ENCODE results near the gene ASB4.
"Not testable (repeated sequence)": the region's sequence is repeated elsewhere in the genome, so short reads cannot be mapped to it uniquely, and the experiment has no call there.

The ASB4 gene

DNA sequence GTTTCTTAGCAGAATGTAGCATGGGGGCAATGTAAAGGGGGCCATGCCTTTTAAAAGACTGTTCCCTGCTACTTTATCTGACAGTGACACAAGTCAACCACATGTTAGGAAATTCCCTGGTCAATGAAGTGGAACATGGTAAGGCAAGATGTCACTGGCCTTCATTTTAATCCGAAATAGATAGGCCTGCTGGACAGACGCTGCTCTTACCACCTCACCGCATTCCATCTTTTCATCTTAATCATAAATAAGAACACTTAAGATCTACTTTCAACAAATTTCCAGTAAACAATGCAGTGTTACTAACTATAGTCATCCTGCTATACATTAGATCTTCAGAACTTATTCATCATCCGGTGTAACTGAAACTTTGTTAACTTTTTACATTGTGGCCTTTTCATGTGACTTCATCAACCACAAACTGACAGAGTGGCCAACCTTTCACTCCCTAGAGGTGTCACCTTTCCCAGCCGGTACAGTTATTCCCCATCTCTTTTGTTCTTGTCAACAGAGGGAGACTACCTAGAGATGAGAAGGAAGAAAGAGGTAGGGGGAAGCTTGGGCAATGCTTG is 15.6 kb downstream of the ASB4 start:
- Histone ChIP-seq H3K4me3 (ENCODE audit: low read depth in 1 of 2, low read length in 2 of 2) (no peak overlapping the region), H3K36me3 (ENCODE audit: control insufficient read depth in 1 of 2, insufficient read depth in 2 of 2, low read length in 2 of 2) (no peaks in the 10 kb centered on the region), H3K27me3 (ENCODE audit: control insufficient read depth in 1 of 2, insufficient read depth in 2 of 2, low read length in 2 of 2) (no peaks in the 10 kb centered on the region), H3K4me1 (ENCODE audit: control insufficient read depth in 1 of 2, insufficient read depth in 2 of 2, low read length in 2 of 2) (no peaks in the 10 kb centered on the region), H3K9ac (ENCODE audit: low read depth in 1 of 2, low read length in 2 of 2) (no peak overlapping the region), H3K9me3 (ENCODE audit: control insufficient read depth in 1 of 2, low read length in 2 of 2) (no peaks in the 10 kb centered on the region), H3K27ac (ENCODE audit: low read depth, low read length) (no peak overlapping the region)

DNA sequence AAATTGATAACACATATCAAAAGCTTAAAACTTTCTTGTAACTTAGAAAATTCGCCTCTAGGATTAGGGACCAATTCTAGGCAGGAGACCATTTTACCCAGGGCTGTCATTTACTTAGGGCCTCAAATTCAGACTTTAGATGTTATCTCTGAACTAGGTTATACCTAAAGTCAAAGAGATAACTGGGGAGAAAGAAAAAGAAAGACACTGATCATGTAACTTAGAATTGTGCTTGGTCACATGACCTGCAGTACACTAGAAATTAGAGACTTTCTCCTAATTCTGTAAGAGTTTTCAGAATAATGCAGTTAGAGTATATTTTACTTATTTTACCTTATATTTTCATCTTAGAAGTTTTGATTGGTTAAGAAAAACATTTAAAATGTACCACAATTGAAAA is 16.7 kb downstream of the ASB4 start:
- Histone ChIP-seq H3K9ac (ENCODE audit: low read depth in 1 of 2, low read length in 2 of 2) (no peak overlapping the region), H3K36me3 (ENCODE audit: control insufficient read depth in 1 of 2, insufficient read depth in 2 of 2, low read length in 2 of 2) (no peaks in the 10 kb centered on the region), H3K27ac (ENCODE audit: low read depth, low read length) (no peak overlapping the region), H3K27me3 (ENCODE audit: control insufficient read depth in 1 of 2, insufficient read depth in 2 of 2, low read length in 2 of 2) (no peaks in the 10 kb centered on the region), H3K4me3 (ENCODE audit: low read depth in 1 of 2, low read length in 2 of 2) (no peak overlapping the region), H3K4me1 (ENCODE audit: control insufficient read depth in 1 of 2, insufficient read depth in 2 of 2, low read length in 2 of 2) (no peaks in the 10 kb centered on the region), H3K9me3 (ENCODE audit: control insufficient read depth in 1 of 2, low read length in 2 of 2) (no peaks in the 10 kb centered on the region)

DNA sequence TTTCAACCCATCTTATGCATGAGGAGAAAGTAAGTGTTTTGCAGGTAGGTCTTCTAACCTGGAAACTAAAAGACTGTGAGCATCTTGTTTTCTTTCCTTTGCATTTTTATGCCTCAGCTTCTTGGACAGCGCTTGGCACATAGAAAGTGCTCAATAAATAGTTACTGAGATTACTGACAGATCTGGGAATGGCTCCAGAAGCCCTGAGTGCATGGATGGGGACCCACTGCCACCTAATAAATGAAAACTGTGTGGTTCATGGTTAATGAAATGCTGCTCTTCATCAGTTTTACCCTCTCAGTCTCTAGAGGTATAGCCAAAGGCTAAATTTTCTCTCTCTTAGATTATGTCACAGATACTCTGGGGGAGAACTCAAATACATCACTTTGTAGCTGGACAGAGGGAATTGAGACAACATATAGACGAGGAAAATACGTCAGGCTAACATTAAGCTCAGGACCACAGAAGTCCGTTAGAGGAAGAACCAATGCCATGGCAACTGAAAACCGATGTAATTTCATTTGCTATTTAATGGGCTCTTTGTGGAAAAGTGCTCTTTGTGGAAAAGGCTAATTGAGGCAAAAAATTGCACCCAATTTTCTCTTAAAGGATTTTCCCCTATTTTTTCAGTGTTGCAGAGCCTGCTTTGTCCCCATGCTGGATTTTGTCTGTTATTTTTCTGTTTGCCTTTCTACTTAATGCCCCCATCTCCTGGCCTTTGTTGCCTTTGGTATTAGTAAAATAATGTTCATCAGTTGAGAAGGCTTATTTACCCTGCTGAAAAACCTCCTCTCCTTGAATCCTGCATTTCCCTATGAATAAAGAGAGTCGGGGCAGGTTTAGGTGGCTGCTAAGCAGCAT is 17.8 kb downstream of the ASB4 start:
- H3K36me3 ChIP-seq (ENCODE audit: control insufficient read depth in 1 of 2, insufficient read depth in 2 of 2, low read length in 2 of 2): no peaks in the 10 kb centered on the region
- no peaks in the 10 kb centered on the region for H3K9me3 ChIP-seq (ENCODE audit: control insufficient read depth in 1 of 2, low read length in 2 of 2)
- no peaks in the 10 kb centered on the region for H3K27me3 ChIP-seq (ENCODE audit: control insufficient read depth in 1 of 2, insufficient read depth in 2 of 2, low read length in 2 of 2)
- H3K4me1 ChIP-seq (ENCODE audit: control insufficient read depth in 1 of 2, insufficient read depth in 2 of 2, low read length in 2 of 2): no peaks in the 10 kb centered on the region
- H3K9ac ChIP-seq (ENCODE audit: low read depth in 1 of 2, low read length in 2 of 2): no peak overlapping the region
- H3K27ac ChIP-seq (ENCODE audit: low read depth, low read length): no peak overlapping the region
- H3K4me3 ChIP-seq (ENCODE audit: low read depth in 1 of 2, low read length in 2 of 2): no peak overlapping the region

DNA sequence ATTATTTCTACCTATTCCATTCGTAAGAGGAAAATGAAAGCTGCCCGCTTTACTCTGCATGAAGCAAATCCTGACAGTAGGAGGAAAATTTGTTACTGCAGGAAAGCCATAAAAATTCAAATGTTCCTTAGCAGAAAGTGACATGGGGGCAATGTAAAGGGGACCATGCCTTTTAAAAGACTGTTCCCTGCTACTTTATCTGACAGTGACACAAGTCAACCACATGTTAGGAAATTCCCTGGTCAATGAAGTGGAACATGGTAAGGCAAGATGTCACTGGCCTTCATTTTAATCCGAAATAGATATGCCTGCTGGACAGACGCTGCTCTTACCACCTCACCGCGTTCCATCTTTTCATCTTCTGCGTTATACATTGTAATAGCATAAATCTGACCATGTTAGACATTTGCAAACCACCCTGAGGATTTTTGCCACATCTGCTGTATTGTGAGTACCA is 18.4 kb downstream of the ASB4 start:
- not testable (repeated sequence) for H3K27me3 ChIP-seq (ENCODE audit: control insufficient read depth in 1 of 2, insufficient read depth in 2 of 2, low read length in 2 of 2); H3K9ac ChIP-seq (ENCODE audit: low read depth in 1 of 2, low read length in 2 of 2); H3K4me3 ChIP-seq (ENCODE audit: low read depth in 1 of 2, low read length in 2 of 2); H3K4me1 ChIP-seq (ENCODE audit: control insufficient read depth in 1 of 2, insufficient read depth in 2 of 2, low read length in 2 of 2); H3K36me3 ChIP-seq (ENCODE audit: control insufficient read depth in 1 of 2, insufficient read depth in 2 of 2, low read length in 2 of 2); H3K9me3 ChIP-seq (ENCODE audit: control insufficient read depth in 1 of 2, low read length in 2 of 2); H3K27ac ChIP-seq (ENCODE audit: low read depth, low read length)

DNA sequence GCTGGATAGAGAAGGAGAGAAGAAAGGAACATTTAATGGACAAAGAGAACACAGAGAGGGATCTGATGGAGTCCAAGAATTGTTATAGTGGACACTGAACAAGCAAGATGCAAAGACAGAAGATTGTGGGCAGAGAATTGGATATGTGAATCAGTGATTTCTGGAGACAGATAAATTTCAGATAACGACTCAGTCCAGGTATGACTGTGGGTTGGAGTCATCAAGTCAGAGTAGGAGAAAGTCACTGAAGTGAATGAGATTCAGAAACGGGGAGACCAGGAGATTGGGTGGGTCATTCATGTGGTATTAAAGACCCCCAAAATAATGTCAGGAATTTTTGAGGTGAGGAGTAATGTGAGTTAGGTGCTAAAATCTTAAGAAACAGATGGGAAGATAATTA is 23.0 kb downstream of the ASB4 start:
- Histone ChIP-seq H3K9ac (ENCODE audit: low read depth in 1 of 2, low read length in 2 of 2) (no peak overlapping the region), H3K36me3 (ENCODE audit: control insufficient read depth in 1 of 2, insufficient read depth in 2 of 2, low read length in 2 of 2) (no peaks in the 10 kb centered on the region), H3K27ac (ENCODE audit: low read depth, low read length) (no peak overlapping the region), H3K27me3 (ENCODE audit: control insufficient read depth in 1 of 2, insufficient read depth in 2 of 2, low read length in 2 of 2) (no peaks in the 10 kb centered on the region), H3K4me3 (ENCODE audit: low read depth in 1 of 2, low read length in 2 of 2) (no peak overlapping the region), H3K4me1 (ENCODE audit: control insufficient read depth in 1 of 2, insufficient read depth in 2 of 2, low read length in 2 of 2) (peaks cover 3 to 4% of the 10 kb centered on the region in 2 donors), H3K9me3 (ENCODE audit: control insufficient read depth in 1 of 2, low read length in 2 of 2) (no peaks in the 10 kb centered on the region)

DNA sequence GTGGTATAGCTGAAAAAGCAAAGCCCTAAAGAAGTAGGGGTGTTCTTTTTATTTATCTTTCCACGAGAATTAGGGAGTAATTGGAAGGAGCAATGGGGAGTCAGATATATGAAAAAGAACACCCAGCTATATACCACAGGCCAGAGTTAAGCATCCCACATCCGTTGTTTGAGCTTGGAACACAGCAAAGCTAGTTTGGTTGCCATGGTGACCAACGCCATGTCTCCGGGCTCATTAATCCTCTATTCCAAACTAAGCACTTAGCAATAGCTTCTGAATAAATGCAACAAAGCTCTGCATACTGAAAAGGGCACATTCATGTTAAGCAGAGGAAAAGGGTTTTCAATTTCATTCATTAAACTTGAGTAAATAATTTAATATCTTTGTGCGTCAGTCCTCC is 23.5 kb downstream of the ASB4 start:
- Histone ChIP-seq H3K27me3 (ENCODE audit: control insufficient read depth in 1 of 2, insufficient read depth in 2 of 2, low read length in 2 of 2) (no peaks in the 10 kb centered on the region), H3K4me1 (ENCODE audit: control insufficient read depth in 1 of 2, insufficient read depth in 2 of 2, low read length in 2 of 2) (peaks cover 3 to 4% of the 10 kb centered on the region in 2 donors), H3K4me3 (ENCODE audit: low read depth in 1 of 2, low read length in 2 of 2) (no peak overlapping the region), H3K27ac (ENCODE audit: low read depth, low read length) (no peak overlapping the region), H3K9me3 (ENCODE audit: control insufficient read depth in 1 of 2, low read length in 2 of 2) (no peaks in the 10 kb centered on the region), H3K9ac (ENCODE audit: low read depth in 1 of 2, low read length in 2 of 2) (no peak overlapping the region), H3K36me3 (ENCODE audit: control insufficient read depth in 1 of 2, insufficient read depth in 2 of 2, low read length in 2 of 2) (no peaks in the 10 kb centered on the region)

DNA sequence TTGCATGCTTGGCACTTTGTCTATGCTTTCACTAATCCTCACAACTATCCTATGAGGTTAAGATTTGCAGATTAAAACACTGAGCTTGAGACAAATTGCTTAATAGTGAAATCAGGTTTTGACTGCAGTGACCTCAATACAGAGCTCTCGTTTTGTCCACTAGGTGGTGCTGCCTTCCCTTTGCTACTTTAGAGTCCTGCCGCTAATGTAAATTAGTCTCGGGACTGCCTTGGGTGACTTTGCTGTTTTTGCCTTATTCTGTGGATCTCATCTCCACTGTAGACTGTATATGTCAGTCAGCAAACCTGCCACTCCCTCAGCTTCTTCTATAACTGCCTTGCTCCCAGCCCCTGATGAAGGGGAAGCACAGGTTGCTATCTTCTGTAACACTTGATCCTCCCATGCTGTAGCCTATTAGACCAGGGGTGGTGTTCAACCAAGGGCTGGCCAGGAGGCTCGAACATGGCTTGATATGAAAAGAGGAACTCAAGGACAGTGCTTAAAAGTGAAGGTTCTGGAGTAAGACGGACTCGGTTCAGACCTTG is 26.0 kb downstream of the ASB4 start:
- Histone ChIP-seq H3K9me3 (ENCODE audit: control insufficient read depth in 1 of 2, low read length in 2 of 2) (no peaks in the 10 kb centered on the region), H3K4me1 (ENCODE audit: control insufficient read depth in 1 of 2, insufficient read depth in 2 of 2, low read length in 2 of 2) (peaks cover 3 to 4% of the 10 kb centered on the region in 2 donors), H3K27me3 (ENCODE audit: control insufficient read depth in 1 of 2, insufficient read depth in 2 of 2, low read length in 2 of 2) (no peaks in the 10 kb centered on the region), H3K27ac (ENCODE audit: low read depth, low read length) (no peak overlapping the region), H3K4me3 (ENCODE audit: low read depth in 1 of 2, low read length in 2 of 2) (peak overlapping the region; percentile 49 to 50), H3K9ac (ENCODE audit: low read depth in 1 of 2, low read length in 2 of 2) (no peak overlapping the region), H3K36me3 (ENCODE audit: control insufficient read depth in 1 of 2, insufficient read depth in 2 of 2, low read length in 2 of 2) (no peaks in the 10 kb centered on the region)

DNA sequence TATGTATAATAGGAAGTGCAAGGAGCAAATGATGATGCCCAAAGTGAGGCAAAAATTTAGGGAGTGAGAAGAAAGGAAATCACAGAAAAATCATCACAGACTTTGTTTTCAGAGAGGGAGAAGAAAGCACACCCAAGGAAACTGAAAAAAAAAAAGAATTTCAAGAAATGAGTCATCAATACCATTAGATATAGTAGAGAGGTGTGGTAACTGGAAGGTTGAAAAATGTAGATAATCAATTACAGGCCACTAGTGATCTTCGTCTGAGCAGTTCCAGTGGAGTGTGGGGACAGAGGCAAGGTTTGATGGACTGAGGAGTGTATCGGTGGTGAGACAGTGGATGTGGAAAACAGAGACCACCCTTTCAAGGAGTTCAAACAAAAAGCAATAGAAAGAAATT is 31.7 kb downstream of the ASB4 start:
- H3K4me3 ChIP-seq (ENCODE audit: low read depth in 1 of 2, low read length in 2 of 2): no peak overlapping the region
- no peaks in the 10 kb centered on the region for H3K27me3 ChIP-seq (ENCODE audit: control insufficient read depth in 1 of 2, insufficient read depth in 2 of 2, low read length in 2 of 2)
- H3K36me3 ChIP-seq (ENCODE audit: control insufficient read depth in 1 of 2, insufficient read depth in 2 of 2, low read length in 2 of 2): no peaks in the 10 kb centered on the region
- no peaks in the 10 kb centered on the region for H3K9me3 ChIP-seq (ENCODE audit: control insufficient read depth in 1 of 2, low read length in 2 of 2)
- H3K4me1 ChIP-seq (ENCODE audit: control insufficient read depth in 1 of 2, insufficient read depth in 2 of 2, low read length in 2 of 2): no peaks in the 10 kb centered on the region
- H3K27ac ChIP-seq (ENCODE audit: low read depth, low read length): no peak overlapping the region
- H3K9ac ChIP-seq (ENCODE audit: low read depth in 1 of 2, low read length in 2 of 2): no peak overlapping the region

DNA sequence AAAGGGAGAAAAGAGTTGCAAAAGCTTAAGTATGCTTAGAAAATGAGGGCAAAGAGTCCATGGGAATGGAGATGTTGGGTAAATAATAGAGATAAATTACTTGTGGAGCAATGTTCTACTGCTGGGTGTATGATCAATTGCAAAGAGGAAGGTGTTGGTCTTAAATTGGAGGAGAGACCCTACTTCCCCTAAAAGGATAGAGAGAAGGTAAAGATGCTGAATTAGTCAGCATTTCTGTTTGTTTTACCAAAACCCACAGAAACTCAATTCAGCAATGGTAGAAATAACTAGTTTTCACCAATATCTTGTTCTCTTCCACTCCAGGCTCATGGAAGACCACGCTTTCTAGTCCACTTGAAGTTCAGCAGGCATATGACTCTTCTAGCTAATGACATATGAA is 32.1 kb downstream of the ASB4 start:
- H3K27ac ChIP-seq (ENCODE audit: low read depth, low read length): no peak overlapping the region
- H3K9me3 ChIP-seq (ENCODE audit: control insufficient read depth in 1 of 2, low read length in 2 of 2): no peaks in the 10 kb centered on the region
- H3K4me3 ChIP-seq (ENCODE audit: low read depth in 1 of 2, low read length in 2 of 2): no peak overlapping the region
- H3K27me3 ChIP-seq (ENCODE audit: control insufficient read depth in 1 of 2, insufficient read depth in 2 of 2, low read length in 2 of 2): no peaks in the 10 kb centered on the region
- no peaks in the 10 kb centered on the region for H3K4me1 ChIP-seq (ENCODE audit: control insufficient read depth in 1 of 2, insufficient read depth in 2 of 2, low read length in 2 of 2)
- no peak overlapping the region for H3K9ac ChIP-seq (ENCODE audit: low read depth in 1 of 2, low read length in 2 of 2)
- no peaks in the 10 kb centered on the region for H3K36me3 ChIP-seq (ENCODE audit: control insufficient read depth in 1 of 2, insufficient read depth in 2 of 2, low read length in 2 of 2)

DNA sequence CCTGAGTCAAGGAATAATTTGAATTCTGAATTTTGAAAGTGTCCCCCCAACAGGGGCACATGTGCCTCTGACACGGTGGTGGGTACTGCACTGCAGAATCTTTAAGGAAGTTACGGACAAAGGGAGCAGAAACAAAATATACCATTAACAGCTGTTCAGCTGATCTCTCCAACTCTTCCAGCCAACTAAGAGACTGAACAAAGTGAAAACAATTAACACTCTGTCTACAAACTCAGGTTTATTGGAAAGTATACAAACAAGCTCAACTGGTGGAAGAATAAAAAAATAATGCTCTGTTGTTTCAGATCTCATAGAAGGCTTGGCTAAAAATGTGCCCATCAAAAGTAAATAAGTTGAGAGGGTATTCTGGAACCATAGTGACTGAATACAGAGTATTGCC is 34.4 kb downstream of the ASB4 start:
- no peak overlapping the region for H3K4me3 ChIP-seq (ENCODE audit: low read depth in 1 of 2, low read length in 2 of 2)
- no peaks in the 10 kb centered on the region for H3K9me3 ChIP-seq (ENCODE audit: control insufficient read depth in 1 of 2, low read length in 2 of 2)
- H3K9ac ChIP-seq (ENCODE audit: low read depth in 1 of 2, low read length in 2 of 2): no peak overlapping the region
- H3K27ac ChIP-seq (ENCODE audit: low read depth, low read length): no peak overlapping the region
- no peaks in the 10 kb centered on the region for H3K36me3 ChIP-seq (ENCODE audit: control insufficient read depth in 1 of 2, insufficient read depth in 2 of 2, low read length in 2 of 2)
- H3K4me1 ChIP-seq (ENCODE audit: control insufficient read depth in 1 of 2, insufficient read depth in 2 of 2, low read length in 2 of 2): peaks cover 0 to 3% of the 10 kb centered on the region in 2 donors
- H3K27me3 ChIP-seq (ENCODE audit: control insufficient read depth in 1 of 2, insufficient read depth in 2 of 2, low read length in 2 of 2): no peaks in the 10 kb centered on the region
